Adrenal gland (tissue), 12 donors: ENCODE data around the gene PDCD1. TPM values are rescaled to one million over a fixed set of nuclear protein-coding genes. Genes with fewer than 3 reads are reported as not detected.

ENCODE experiments used
- DNase-seq, 7 donors: peaks; one replicate each; pipeline ENCODE4 v3.0.0-alpha.2; 2019 to 2020
- H3K27ac ChIP-seq, 5 donors: fragments of 200-600 bp; sonication (generic) in 4 of 5; 1 replicate in 3 of 5; 2 replicates in 2 of 5; pipeline versions ENCODE4 v1.5.1 to v1.8.0; 2016 to 2020; ENCODE audit warnings: mild to moderate bottlenecking in 1 of 5
- H3K27me3 ChIP-seq: fragments of 200-600 bp; 2 replicates; pipeline ENCODE4 v1.8.0; 2021
- H3K36me3 ChIP-seq, 2 donors: fragments of 200-600 bp; replicated peaks in 1 of 2; 1 replicate in 1 of 2; 2 replicates in 1 of 2; pipeline versions ENCODE4 v1.5.1 to v1.8.0; 2018 to 2022
- H3K4me1 ChIP-seq, 2 donors: fragments of 200-600 bp; replicated peaks in 1 of 2; 1 replicate in 1 of 2; 2 replicates in 1 of 2; pipeline versions ENCODE4 v1.5.1 to v1.8.0; 2018 to 2021
- H3K4me3 ChIP-seq, 4 donors: fragments of 200-600 bp; sonication (generic) in 3 of 4; one replicate each; pipeline ENCODE4 v1.5.1; 2016 to 2018
- H3K9me3 ChIP-seq, 3 donors: fragments of 200-600 bp; sonication (generic) in 1 of 3; replicated peaks in 1 of 3; 1 replicate in 2 of 3; 2 replicates in 1 of 3; pipeline versions ENCODE4 v1.5.1 to v1.8.0; 2016 to 2021
- CTCF ChIP-seq, 6 experiments: fragments of 450-650 bp in 4 of 6; fragments of 200-600 bp in 2 of 6; sonication (generic) in 1 of 6; IDR thresholded peaks; 1 replicate in 5 of 6; 2 replicates in 1 of 6; pipeline versions ENCODE4 v1.5.1 to v1.8.0; 2016 to 2021; ENCODE audit warnings: antibody characterized with exemption in 6 of 6, mild to moderate bottlenecking in 2 of 6, moderate library complexity in 1 of 6
- POLR2A ChIP-seq, 2 donors: fragments of 450-650 bp; IDR thresholded peaks; one replicate each; pipeline ENCODE4 v1.6.1; 2017; ENCODE audit warnings: antibody characterized with exemption in 2 of 2, mild to moderate bottlenecking in 2 of 2, moderate library complexity in 1 of 2
- WGBS, 4 donors: extraction: QIAGEN DNeasy Blood & Tissue Kit in 2 of 4; methylation state at CpG; one replicate each; pipeline versions ENCODE4 v1.1.5 to v1.1.7; 2013 to 2017; 5-methylcytosine and 5-hydroxymethylcytosine counted together
- intact Hi-C, 2 donors: fragments of 100-400 bp; cut with DNase I; formaldehyde crosslinking; loops; one replicate each; pipeline versions ENCODE4 v1.14.1 to v1.15.0; 2022 to 2023
- polyA plus RNA-seq, 3 donors: library from polyadenylated mRNA; stranded (reverse); fragments of 200-250 nt in 2 of 3; fragments of 350-450 nt in 1 of 3; fragmentation: Illumina TruSeq in 1 of 3; extraction: RNeasy Lipid Tissue Mini Kit (QIAGEN cat#74804) in 1 of 3; gene quantifications; one replicate each; pipeline ENCODE4 v1.2.3, GENCODE V29; 2013 to 2014
- total RNA-seq, 9 donors: library from RNA; depleted of rRNA in 4 of 9; stranded (reverse); fragments of >200 nt in 4 of 9; fragments of 120-200 nt in 1 of 9; fragmentation: NEBNext Ultra II Directional in 1 of 9; extraction: Animal tissue kit (Norgen Biotek cat#: 25700) in 1 of 9; gene quantifications; one replicate each; pipeline versions ENCODE4 v1.1.0 to v1.2.4, GENCODE V29; 2013 to 2023
- donor health status: healthy with polysubstance abuse.
- donor health status: Bipolar disorder and iron deficiency.
- donor health status: DM: yes; HTN: yes; CAD: no.
- donor health status: DM: no; HTN: no; CAD: no.
- donor health status: DM: no; HTN: no; CAD: no.
- donor health status: DM: yes; HTN: yes; CAD: no.

PDCD1 gene
- total and polyA plus RNA-seq, 12 donors = 0.23 to 2.0 (median 0.45) TPM; not detected in 4

- no peaks in the 10 kb centered on the region for H3K4me1 ChIP-seq
- WGBS, 4 donors = 58 to 69% (median 63%) methylated on average over 22 to 33 of the region's 33 CpGs
- no peak overlapping the region for H3K27ac ChIP-seq
- H3K27me3 ChIP-seq = peaks cover 19% of the 10 kb centered on the region
- DNase-seq = peak in 1 of 7 donors; percentile 5
- H3K9me3 ChIP-seq = no peaks in the 10 kb centered on the region
- no peak for TF ChIP-seq CTCF (IDR thresholded peaks at IDR 0.05)
- no peak for TF ChIP-seq POLR2A (IDR thresholded peaks at IDR 0.05)
- no peaks in the 10 kb centered on the region for H3K36me3 ChIP-seq
- H3K4me3 ChIP-seq = no peak overlapping the region
- intact Hi-C loops = no loop called here
These were observed 8.3 kb upstream of the PDCD1 start for GRCh38 chr2:241866790-241867645.

DNA sequence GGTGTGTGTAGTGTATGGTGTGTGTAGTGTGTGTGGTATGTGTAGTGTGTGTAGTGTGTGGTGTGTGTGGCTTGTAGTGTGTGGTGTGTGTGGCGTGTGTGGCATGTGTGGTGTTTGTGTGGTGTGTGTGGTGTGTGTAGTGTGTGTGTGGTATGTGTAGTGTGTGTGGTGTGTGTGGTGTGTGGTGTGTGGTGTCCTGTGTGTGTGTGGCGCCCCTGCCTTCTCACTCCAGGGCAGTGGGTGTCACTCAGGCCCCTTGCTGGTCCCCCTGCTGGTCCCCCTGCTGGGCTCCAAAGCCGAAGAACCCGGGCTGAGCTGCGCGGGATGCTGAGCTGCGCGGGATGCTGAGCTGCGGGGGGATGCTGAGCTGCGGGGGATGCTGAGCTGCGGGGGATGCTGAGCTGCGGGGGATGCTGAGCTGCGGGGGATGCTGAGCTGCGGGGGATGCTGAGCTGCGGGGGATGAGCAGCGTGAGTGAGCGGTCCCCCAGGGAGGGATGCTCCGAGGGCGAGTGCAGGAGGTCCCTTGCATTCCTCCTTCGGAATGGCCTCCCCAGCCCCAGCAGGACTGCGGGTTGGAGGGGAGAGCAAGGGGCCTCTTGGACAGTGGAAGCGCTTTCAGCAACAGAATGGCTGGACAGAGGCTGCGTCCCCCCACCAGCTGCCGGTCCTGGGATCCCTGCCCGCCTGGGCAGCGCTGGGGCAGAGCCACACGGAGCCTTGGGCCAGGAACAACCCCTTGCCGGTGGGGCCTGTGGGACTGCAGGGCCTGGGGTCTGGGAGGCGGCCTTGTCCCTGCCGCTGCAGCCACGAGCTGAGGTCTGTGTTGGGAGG, 7.5 kb upstream of the PDCD1 start:
- no peak overlapping the region for H3K4me3 ChIP-seq
- no peaks in the 10 kb centered on the region for H3K36me3 ChIP-seq
- TF ChIP-seq CTCF (IDR thresholded peaks at IDR 0.05) (no peak), POLR2A (IDR thresholded peaks at IDR 0.05) (no peak)
- intact Hi-C loops = no loop called here
- 15 to 100% (median 17%) methylated on average over 1 to 31 of the region's 31 CpGs for WGBS, 4 donors
- DNase-seq = no peak
- H3K4me1 ChIP-seq = no peaks in the 10 kb centered on the region
- no peaks in the 10 kb centered on the region for H3K9me3 ChIP-seq
- H3K27ac ChIP-seq = no peak overlapping the region
- peaks cover 19% of the 10 kb centered on the region for H3K27me3 ChIP-seq

GRCh38 chr2:241865416-241865956, 6.8 kb upstream of the PDCD1 start:
- no peaks in the 10 kb centered on the region for H3K9me3 ChIP-seq
- DNase-seq = no peak
- no peak for TF ChIP-seq CTCF (IDR thresholded peaks at IDR 0.05)
- TF ChIP-seq POLR2A (IDR thresholded peaks at IDR 0.05) = no peak
- H3K4me1 ChIP-seq = peaks cover 0 to 2% of the 10 kb centered on the region in 2 donors
- intact Hi-C loops = no loop called here
- H3K36me3 ChIP-seq = no peaks in the 10 kb centered on the region
- H3K27ac ChIP-seq = no peak overlapping the region
- peaks cover 19% of the 10 kb centered on the region for H3K27me3 ChIP-seq
- WGBS, 4 donors = 74 to 86% (median 78%) methylated on average over 3 of the region's 3 CpGs
- no peak overlapping the region for H3K4me3 ChIP-seq

DNA sequence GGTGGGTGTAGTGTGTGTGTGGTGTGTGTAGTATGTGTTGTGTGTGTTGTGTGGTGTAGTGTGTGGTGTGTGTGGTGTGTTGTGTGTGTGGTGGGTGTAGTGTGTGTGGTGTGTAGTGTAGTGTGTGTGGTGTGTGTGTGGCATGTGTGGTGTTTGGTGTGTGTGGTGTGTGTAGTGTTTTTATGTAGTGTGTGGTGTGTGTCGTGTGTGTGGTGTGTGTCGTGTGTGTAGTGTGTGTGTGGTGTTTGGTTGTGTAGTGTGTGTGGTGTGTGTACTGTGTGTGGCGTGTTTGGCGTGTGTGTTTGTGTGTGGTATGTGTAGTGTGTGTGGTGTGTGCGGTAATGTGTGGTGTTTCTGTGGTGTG, 6.1 kb upstream of the PDCD1 start:
- intact Hi-C loops = no loop called here
- no peaks in the 10 kb centered on the region for H3K36me3 ChIP-seq
- peaks cover 19% of the 10 kb centered on the region for H3K27me3 ChIP-seq
- no peak overlapping the region for H3K4me3 ChIP-seq
- no peak overlapping the region for H3K27ac ChIP-seq
- H3K4me1 ChIP-seq = peaks cover 0 to 8% of the 10 kb centered on the region in 2 donors
- TF ChIP-seq POLR2A (IDR thresholded peaks at IDR 0.05) (no peak), CTCF (IDR thresholded peaks at IDR 0.05) (no peak)
- WGBS, 4 donors = 83 to 91% (median 86%) methylated on average over 5 of the region's 5 CpGs
- no peak for DNase-seq
- H3K9me3 ChIP-seq = no peaks in the 10 kb centered on the region
